ENCODE data around the gene NEDD4L.

Gene NEDD4L

GRCh38 chr18:58186258-58186948 is 142.4 kb downstream of the NEDD4L start:
- intact Hi-C loops (cut with DNase I): no loop called here
- DNase-seq: peak in 20 of 42 donors; percentile 24 to 71 (median 41)

GRCh38 chr18:58187674-58188073 is 143.6 kb downstream of the NEDD4L start:
- intact Hi-C loops (cut with DNase I): no loop called here
- DNase-seq: peak in 1 of 42 donors; percentile 7

DNA sequence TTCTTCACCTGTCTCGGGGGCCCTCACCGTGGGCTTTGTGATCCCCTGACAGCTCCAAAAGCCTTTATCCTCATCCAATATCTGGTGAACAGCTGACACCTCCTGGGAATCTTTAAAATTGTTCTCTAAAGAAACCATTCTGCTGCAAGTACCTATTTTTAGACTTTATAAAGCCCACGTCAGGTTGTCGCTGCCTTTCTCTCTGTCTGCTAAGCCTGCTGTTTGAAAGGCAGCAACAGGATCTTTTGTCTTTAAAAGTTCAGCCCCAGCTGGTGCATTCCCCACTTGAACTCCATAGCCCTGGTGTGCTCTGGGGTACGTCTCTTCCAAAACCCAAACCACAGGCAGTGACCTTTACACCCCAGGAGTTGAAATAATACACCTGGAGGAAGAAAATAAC is 145.0 kb downstream of the NEDD4L start:
- DNase-seq: peak in 14 of 42 donors; percentile 22 to 77 (median 48)
- intact Hi-C loops (cut with DNase I): no loop called here

- DNase-seq: no peak
- intact Hi-C loops (cut with DNase I): loop anchor here (10.0 kb wide), 1 partner anchor 124 kb away; no protein-coding TSS in a partner anchor
Observed at GRCh38 chr18:58190842-58191530, 147.0 kb downstream of the NEDD4L start.

DNA sequence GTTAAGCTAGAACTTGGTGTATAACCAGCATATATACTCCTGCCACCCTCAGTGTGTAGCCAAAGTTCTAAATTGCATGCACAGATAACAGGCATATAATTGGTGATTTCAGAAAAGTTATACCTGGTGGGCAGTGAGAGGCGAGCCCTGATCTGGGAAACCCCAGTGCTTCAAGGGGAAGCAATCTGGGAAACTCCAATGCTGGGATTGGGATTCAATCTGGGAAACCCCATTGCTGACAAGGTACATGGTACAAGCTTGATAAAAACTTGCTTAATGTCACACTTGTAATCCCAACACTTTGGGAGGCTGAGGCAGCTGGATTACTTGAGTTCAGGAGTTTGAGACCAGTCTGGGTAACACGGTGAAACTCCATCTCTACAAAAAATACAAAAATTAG is 147.6 kb downstream of the NEDD4L start:
- DNase-seq: no peak
- intact Hi-C loops (cut with DNase I): loop anchor here (10.0 kb wide), 1 partner anchor 123 kb away; no protein-coding TSS in a partner anchor

GRCh38 chr18:58192519-58192918 is 148.5 kb downstream of the NEDD4L start:
- DNase-seq: peak in 27 of 42 donors; percentile 28 to 84 (median 60)
- intact Hi-C loops (cut with DNase I): loop anchor here (10.0 kb wide), 1 partner anchor 122 kb away; no protein-coding TSS in a partner anchor

- intact Hi-C loops (cut with DNase I): loop anchor here (10.0 kb wide), 1 partner anchor 121 kb away; no protein-coding TSS in a partner anchor
- DNase-seq: peak in 2 of 42 donors; percentile 5 to 49
Observed at GRCh38 chr18:58194028-58194427, 150.0 kb downstream of the NEDD4L start.

DNA sequence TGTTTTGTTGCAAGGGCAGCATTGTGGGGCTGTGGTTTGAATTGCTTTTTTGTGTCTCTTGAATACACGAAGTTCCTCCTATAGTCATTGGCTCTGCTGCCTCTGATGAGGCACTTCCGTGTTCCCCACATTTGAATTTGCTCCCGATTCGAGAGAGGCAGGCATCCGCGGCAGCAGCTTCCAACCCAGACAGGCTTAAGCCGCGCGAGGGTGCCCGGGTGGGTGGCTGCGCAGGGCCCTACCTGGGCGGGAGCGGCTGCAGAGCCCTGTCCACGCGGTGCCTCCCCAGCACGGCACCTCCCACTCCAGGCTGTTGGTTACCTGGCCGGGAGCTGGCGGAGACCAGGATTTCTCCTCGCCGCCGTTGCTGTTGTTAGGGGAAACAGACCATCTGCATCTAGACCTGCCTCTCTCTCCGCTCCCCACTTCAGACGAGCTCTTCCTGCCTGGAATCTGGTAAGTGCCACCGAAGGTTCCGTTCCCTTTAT is 151.3 kb downstream of the NEDD4L start:
- peak; percentile 38 to 88 (median 68) for DNase-seq
- intact Hi-C loops (cut with DNase I): loop anchor here (10.0 kb wide), 1 partner anchor 119 kb away; no protein-coding TSS in a partner anchor

DNA sequence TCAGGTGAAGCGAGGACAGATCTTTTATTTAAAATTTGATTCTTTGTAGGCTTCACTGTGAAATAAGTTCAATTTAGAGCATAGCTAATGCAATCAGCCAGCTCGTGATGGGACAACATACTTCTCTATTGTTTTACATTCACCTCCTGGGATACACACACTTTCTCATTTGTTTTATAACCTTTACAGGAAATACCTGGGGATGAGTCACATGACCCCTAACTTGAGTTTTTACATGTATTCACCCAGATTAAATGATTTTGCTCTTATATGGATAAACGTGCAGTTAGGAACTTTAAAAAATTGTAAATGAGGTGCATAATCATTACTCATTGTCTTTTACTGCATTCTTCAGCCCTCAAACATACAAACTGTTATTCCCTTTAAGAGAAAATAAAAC is 152.1 kb downstream of the NEDD4L start:
- no peak for DNase-seq
- intact Hi-C loops (cut with DNase I): loop anchor here (10.0 kb wide), 1 partner anchor 119 kb away; no protein-coding TSS in a partner anchor

DNA sequence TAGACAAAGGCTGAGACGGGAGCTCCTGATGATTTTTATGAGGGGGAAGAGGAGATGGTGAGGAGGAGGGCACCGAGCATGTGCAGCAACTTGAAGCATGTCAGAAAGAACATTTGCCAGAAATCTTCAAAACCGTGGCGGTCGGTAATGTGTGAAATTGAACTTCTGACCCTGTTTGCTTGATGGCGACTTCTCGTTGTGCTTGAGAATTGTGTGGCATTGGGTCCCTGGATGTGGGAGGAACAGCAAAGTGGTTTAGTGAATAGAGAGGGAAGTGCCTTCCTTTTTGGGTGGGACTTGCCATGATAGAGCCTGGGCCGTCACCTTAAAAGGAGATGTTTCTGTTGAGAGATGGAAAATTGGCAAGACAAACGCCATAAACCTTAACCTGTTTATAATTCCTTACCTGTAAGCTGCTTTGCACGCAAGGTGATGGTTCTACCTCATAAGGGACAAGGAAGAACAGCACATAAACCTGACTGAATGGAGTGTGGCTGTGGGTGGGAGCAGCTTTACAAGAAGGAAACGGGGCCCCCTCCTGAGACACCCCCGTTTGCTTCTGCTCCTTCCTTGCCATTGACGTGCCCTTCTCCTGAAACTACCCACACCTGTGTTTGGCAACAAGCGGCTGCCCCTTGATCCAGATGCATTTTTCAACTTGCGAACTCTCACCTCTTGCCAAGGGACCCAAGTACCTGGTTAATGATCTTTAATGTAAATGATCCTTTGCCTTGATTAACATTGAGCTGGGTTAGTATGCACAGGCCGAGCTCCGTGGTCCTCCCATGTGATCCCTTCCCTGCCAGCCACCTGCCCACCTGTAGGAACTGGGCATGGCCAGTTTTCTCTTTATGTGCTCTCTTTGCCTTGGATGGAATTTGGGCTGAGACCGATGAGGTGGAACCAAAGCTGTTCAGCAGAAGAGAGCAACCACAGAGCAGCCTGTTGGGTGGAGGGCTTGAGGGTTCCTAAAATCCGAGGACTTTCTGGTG is 153.2 kb downstream of the NEDD4L start:
- DNase-seq: peak in 21 of 42 donors; percentile 15 to 74 (median 40)
- intact Hi-C loops (cut with DNase I): loop anchor here (10.0 kb wide), 1 partner anchor 118 kb away; no protein-coding TSS in a partner anchor

- intact Hi-C loops (cut with DNase I): no loop called here
Observed at GRCh38 chr18:58201268-58201667, 157.2 kb downstream of the NEDD4L start.

GRCh38 chr18:58201733-58202730 is 158.0 kb downstream of the NEDD4L start:
- intact Hi-C loops (cut with DNase I): no loop called here
- DNase-seq: peak in 1 of 42 donors; percentile 34

More at GRCh38 chr18:58201268-58201667, 157.2 kb downstream of the NEDD4L start:
- no peak for DNase-seq

DNA sequence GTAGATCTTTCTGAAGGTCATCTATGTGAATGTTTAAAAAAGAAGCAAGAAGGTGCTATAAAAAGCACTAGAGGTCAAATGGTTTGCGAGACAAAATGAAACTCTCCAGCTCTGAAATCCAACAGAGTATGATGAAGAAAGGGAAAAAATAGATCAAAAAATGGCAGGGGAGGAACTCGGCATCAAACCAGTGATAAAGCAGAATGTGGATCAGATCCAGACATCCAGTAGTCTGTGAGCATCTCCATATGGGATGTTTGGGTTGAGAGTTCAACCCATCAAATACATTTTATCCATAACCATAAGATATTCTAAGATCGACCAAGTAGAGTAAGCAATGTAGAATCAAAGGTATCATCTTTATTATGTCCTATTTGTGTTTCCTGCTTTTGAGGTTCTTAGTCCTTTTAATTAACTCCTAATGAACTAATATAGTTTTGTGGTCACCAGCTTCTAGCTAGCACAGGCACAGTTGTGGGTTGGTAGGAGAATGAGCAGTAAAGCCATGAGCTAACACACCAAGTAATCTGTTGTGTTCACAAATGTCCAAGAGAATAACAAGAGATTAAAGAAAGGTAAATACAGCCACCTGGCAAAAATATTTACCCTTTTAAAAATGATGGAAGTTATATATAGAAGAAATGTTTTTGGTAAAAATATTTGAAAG is 160.9 kb downstream of the NEDD4L start:
- intact Hi-C loops (cut with DNase I): no loop called here
- DNase-seq: no peak

GRCh38 chr18:58205443-58206160 is 161.6 kb downstream of the NEDD4L start:
- intact Hi-C loops (cut with DNase I): no loop called here
- DNase-seq: peak in 5 of 42 donors; percentile 27 to 62 (median 44)

GRCh38 chr18:58207520-58208152 is 163.6 kb downstream of the NEDD4L start:
- DNase-seq: peak in 2 of 42 donors; percentile 34 to 38
- intact Hi-C loops (cut with DNase I): no loop called here

Data from head of caudate nucleus (tissue), 42 donors.